OCI-LY3 (cell line): Measurements from ENCODE around the gene SP9.

Experiments
- EZH2phosphoT487 ChIP-seq: fragments of 200-600 bp; shearing (Covaris generic); IDR thresholded peaks from 2 replicates; pipeline ENCODE4 v1.6.1; 2018; ENCODE audit warnings: antibody characterized with exemption, mixed run types, low read depth
- TF ChIP-seq, protein P1 (sequence below): fragments of 200-600, 300-600 bp; sonication (generic); IDR thresholded peaks from 2 replicates; pipeline ENCODE4 v1.5.1; 2014; ENCODE audit warnings: antibody characterized with exemption, low read length, low read depth

DNA sequence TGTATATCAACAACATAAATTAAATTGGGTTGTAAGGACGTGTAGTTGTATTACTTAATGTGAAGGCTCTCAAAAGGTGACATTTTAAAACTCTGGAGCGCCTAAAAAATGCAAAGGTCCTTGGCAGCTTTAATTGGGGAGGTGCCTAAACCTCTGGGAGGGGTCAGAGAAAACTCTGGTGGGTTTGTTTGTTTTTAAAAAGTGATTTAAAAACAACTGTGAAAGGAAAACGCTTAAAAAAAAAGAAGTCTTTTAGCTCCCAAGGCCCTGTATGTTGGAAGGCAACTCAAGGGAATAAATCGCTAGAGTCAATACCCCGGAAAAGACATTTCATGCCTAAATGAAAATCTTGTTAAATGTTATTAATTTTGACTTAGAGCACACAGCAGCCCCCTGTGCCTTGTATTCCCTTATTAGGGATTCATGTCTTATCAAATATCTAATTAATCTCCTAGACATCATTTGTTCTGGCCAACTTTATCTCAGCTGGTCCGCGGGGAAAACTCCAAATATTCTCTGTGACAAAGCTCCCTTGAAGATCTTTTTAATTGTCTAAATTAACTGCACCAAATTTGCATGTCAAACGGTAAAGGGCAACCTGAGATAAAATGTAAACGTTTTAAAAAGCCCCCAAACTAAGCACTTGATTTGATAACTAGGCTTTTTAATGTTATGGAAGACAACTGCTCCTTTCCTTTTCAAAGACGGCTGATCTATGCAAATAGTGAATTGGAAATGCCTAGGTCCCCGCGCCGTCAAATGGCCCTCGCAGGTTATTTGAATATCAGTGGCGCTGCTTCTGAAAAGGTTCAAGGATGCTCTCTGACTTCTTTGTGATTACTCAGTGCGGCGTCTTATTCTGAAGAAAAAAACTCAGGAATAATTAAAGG, 4.2 kb downstream of the SP9 start:
- TF ChIP-seq, protein P1, sequence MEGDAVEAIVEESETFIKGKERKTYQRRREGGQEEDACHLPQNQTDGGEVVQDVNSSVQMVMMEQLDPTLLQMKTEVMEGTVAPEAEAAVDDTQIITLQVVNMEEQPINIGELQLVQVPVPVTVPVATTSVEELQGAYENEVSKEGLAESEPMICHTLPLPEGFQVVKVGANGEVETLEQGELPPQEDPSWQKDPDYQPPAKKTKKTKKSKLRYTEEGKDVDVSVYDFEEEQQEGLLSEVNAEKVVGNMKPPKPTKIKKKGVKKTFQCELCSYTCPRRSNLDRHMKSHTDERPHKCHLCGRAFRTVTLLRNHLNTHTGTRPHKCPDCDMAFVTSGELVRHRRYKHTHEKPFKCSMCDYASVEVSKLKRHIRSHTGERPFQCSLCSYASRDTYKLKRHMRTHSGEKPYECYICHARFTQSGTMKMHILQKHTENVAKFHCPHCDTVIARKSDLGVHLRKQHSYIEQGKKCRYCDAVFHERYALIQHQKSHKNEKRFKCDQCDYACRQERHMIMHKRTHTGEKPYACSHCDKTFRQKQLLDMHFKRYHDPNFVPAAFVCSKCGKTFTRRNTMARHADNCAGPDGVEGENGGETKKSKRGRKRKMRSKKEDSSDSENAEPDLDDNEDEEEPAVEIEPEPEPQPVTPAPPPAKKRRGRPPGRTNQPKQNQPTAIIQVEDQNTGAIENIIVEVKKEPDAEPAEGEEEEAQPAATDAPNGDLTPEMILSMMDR, result no peak
- TF ChIP-seq EZH2phosphoT487, result no peak
